Measurements from ENCODE around the gene ELF1. TPM values are rescaled to one million over a fixed set of nuclear protein-coding genes. Genes with fewer than 3 reads are reported as not detected.

ELF1 gene
- total and polyA plus RNA-seq, 10 of the 15 experiments (the other 5 are each of a cell fraction or from before 2014, with no cell fraction given), result 43.3 to 97.6 (median 55.7) TPM

DNA sequence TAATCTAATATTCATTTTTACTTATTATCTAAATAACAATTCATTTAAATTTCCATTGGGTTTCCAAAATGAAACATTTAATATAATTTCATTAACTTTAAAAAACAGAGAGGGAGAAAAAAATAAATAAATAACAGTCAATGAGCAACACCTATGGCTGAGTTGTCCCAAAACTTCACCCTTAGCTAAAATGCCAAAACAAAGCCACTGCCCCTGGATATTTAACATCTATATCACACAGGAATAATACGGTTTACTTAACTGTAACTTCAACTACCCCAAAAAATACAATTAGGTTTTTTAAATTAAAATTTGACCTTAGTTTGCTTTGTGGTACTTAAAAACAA lies 541 bp downstream of the ELF1 start:
- TSS peak; percentile 69 for BruUV-seq (replicated peaks)
- ChIA-PET SMC1A (ENCODE audit: uncharacterized antibody, unreplicated experiment) (interaction anchor here (1.0 to 18.2 kb wide), 10 partner anchors 10 to 57 kb away, joined by 4 to 308 read pairs (median 29); no protein-coding TSS in a partner anchor), CTCF (interaction anchor here (0.8 to 10.8 kb wide), 11 partner anchors 13 to 50 kb away, joined by 3 to 129 read pairs (median 5); partner anchors contain the start of gene WBP4), POLR2A (interaction anchor here (1.0 to 3.8 kb wide), 14 partner anchors 10 to 98 kb away, joined by 3 to 25 read pairs (median 6); partner anchors contain the start of gene WBP4), RAD21 (ENCODE audit: unreplicated experiment) (interaction anchor here (0.9 to 6.2 kb wide), 18 partner anchors 12 to 241 kb away, joined by 3 to 61 read pairs (median 6); no protein-coding TSS in a partner anchor)
- no peak for ATAC-seq
- Histone ChIP-seq H3K79me2 (ENCODE audit: control insufficient read depth, insufficient read depth, low read length) (peaks cover 74% of the 10 kb centered on the region), H3K4me1 (ENCODE audit: control insufficient read depth, insufficient read depth, low read length) (peaks cover 7% of the 10 kb centered on the region), H2AFZ (ENCODE audit: control insufficient read depth, low read depth, low read length) (no peak overlapping the region; the same call in 1 of the 2 replicates), H3K4me2 (ENCODE audit: control insufficient read depth, insufficient read depth) (peak overlapping the region; percentile 26), H4K20me1 (ENCODE audit: control insufficient read depth, insufficient read depth) (no peaks in the 10 kb centered on the region), H3K36me3 (ENCODE audit: control insufficient read depth in 2 of 2, insufficient read depth in 2 of 2, low read length in 1 of 2) (no peaks in the 10 kb centered on the region), H3K27ac (ENCODE audit: control insufficient read depth, insufficient read depth) (peak overlapping the region; percentile 100), H3K9me3 (replicated peaks; ENCODE audit: control insufficient read depth, insufficient read depth, low read length) (no peaks in the 10 kb centered on the region), H3K4me3 (peak overlapping the region; percentile 73), H3K9ac (ENCODE audit: control insufficient read depth, insufficient read depth, low read length) (peak overlapping the region; percentile 86), H3K27me3 (replicated peaks in 1 of 2; ENCODE audit: control insufficient read depth in 2 of 2, insufficient read depth in 2 of 2, low read length in 1 of 2) (no peaks in the 10 kb centered on the region)
- TF ChIP-seq HDAC6 (IDR thresholded peaks at IDR 0.05; ENCODE audit: unreplicated experiment) (no peak), BRCA1 (IDR thresholded peaks at IDR 0.05; ENCODE audit: low read depth, low read length) (no peak), IRF4 (IDR thresholded peaks at IDR 0.05; ENCODE audit: low read depth, low read length) (no peak), MEF2A (IDR thresholded peaks at IDR 0.05; ENCODE audit: insufficient read depth, low read depth, low read length) (no peak), RFX5 (IDR thresholded peaks at IDR 0.05; ENCODE audit: low read depth, low read length) (no peak), SUPT20H (IDR thresholded peaks at IDR 0.05; ENCODE audit: borderline replicate concordance, control insufficient read depth, low read depth, low read length) (no peak), CBFB (IDR thresholded peaks at IDR 0.05; ENCODE audit: low read depth) (no peak), SMAD5 (IDR thresholded peaks at IDR 0.05; ENCODE audit: low read depth) (no peak), STAT1 (conservative IDR thresholded peaks at IDR 0.05) (no peak), CHD1 (IDR thresholded peaks at IDR 0.05; ENCODE audit: low read depth, low read length) (no peak)
- TF ChIP-seq, protein P1, sequence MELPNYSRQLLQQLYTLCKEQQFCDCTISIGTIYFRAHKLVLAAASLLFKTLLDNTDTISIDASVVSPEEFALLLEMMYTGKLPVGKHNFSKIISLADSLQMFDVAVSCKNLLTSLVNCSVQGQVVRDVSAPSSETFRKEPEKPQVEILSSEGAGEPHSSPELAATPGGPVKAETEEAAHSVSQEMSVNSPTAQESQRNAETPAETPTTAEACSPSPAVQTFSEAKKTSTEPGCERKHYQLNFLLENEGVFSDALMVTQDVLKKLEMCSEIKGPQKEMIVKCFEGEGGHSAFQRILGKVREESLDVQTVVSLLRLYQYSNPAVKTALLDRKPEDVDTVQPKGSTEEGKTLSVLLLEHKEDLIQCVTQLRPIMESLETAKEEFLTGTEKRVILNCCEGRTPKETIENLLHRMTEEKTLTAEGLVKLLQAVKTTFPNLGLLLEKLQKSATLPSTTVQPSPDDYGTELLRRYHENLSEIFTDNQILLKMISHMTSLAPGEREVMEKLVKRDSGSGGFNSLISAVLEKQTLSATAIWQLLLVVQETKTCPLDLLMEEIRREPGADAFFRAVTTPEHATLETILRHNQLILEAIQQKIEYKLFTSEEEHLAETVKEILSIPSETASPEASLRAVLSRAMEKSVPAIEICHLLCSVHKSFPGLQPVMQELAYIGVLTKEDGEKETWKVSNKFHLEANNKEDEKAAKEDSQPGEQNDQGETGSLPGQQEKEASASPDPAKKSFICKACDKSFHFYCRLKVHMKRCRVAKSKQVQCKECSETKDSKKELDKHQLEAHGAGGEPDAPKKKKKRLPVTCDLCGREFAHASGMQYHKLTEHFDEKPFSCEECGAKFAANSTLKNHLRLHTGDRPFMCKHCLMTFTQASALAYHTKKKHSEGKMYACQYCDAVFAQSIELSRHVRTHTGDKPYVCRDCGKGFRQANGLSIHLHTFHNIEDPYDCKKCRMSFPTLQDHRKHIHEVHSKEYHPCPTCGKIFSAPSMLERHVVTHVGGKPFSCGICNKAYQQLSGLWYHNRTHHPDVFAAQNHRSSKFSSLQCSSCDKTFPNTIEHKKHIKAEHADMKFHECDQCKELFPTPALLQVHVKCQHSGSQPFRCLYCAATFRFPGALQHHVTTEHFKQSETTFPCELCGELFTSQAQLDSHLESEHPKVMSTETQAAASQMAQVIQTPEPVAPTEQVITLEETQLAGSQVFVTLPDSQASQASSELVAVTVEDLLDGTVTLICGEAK (IDR thresholded peaks at IDR 0.05; ENCODE audit: borderline replicate concordance), result no peak
- 0% methylated on average over 1 of the region's 1 CpG for WGBS (ENCODE audit: insufficient coverage, insufficient replicate concordance, low lambda C conversion rate, missing lambda C conversion rate)
- in situ Hi-C loops (cut with MboI) (no loop called here), intact Hi-C loops (cut with micrococcal nuclease; ENCODE audit: unreplicated experiment) (loop anchor here (2.0 to 5.0 kb wide), 5 partner anchors 14 to 44 kb away; partner anchors contain the start of gene WBP4)
- FAIRE-seq, result no peak
- no peak for DNase-seq (ENCODE audit: low read depth, low spot score)
